SK-N-SH (cell line): ENCODE data around the gene CDKN2B-AS1.

Source experiments
- CTCF ChIP-seq: fragments of 200-600 bp; sonication (generic); IDR thresholded peaks from 2 replicates; pipeline ENCODE4 v1.6.1; 2017; ENCODE audit warnings: antibody characterized with exemption, mild to moderate bottlenecking, moderate library complexity
- EP300 ChIP-seq, 2 experiments: IDR thresholded peaks; 2 replicates each; pipeline versions ENCODE4 v1.4.0 to v1.6.1; 2012; ENCODE audit warnings: borderline replicate concordance in 1 of 2, low read depth in 1 of 2, low read length in 1 of 2
- EZH2phosphoT487 ChIP-seq: fragments of 200-600 bp; sonication (generic); IDR thresholded peaks from 2 replicates; pipeline ENCODE4 v1.6.1; 2017; ENCODE audit warnings: low read depth, mixed run types, mild to moderate bottlenecking, antibody characterized with exemption, moderate library complexity, borderline replicate concordance
- FOSL2 ChIP-seq: IDR thresholded peaks from 2 replicates; pipeline ENCODE4 v1.4.0; 2012; ENCODE audit warnings: low read depth, mild to moderate bottlenecking, moderate library complexity, borderline replicate concordance
- FOXM1 ChIP-seq: IDR thresholded peaks from 2 replicates; pipeline ENCODE4 v1.4.0; 2012; ENCODE audit warnings: low read depth, mild to moderate bottlenecking
- GATA2 ChIP-seq: sonication (generic); formaldehyde crosslinking; IDR thresholded peaks from 2 replicates; pipeline ENCODE4 v1.5.0; 2020; ENCODE audit warnings: mild to moderate bottlenecking, missing genetic modification reagents
- JUND ChIP-seq: IDR thresholded peaks from 2 replicates; pipeline ENCODE4 v1.4.0; 2012
- MAX ChIP-seq: IDR thresholded peaks from 2 replicates; pipeline ENCODE4 v1.4.0; 2012; ENCODE audit warnings: low read depth
- MXI1 ChIP-seq: IDR thresholded peaks from 2 replicates; pipeline ENCODE4 v1.6.1; 2012; ENCODE audit warnings: mild to moderate bottlenecking, low read depth, low read length, improper control_type of control experiment
- POLR2AphosphoS5 ChIP-seq: IDR thresholded peaks from 2 replicates; pipeline ENCODE4 v1.6.1; 2012; ENCODE audit warnings: low read depth, low read length
- REST ChIP-seq: IDR thresholded peaks from 2 replicates; pipeline ENCODE4 v1.6.1; 2012; ENCODE audit warnings: mild to moderate bottlenecking, low read depth, low read length, moderate library complexity
- USF1 ChIP-seq: IDR thresholded peaks from 2 replicates; pipeline ENCODE4 v1.4.0; 2012; ENCODE audit warnings: low read depth, borderline replicate concordance
- YY1 ChIP-seq: IDR thresholded peaks from 2 replicates; pipeline ENCODE4 v1.4.0; 2012; ENCODE audit warnings: low read depth, mild to moderate bottlenecking

- TF ChIP-seq REST (no peak), FOXM1 (no peak), MAX (no peak), EP300 (IDR thresholded peaks at IDR 0.05; ENCODE audit: borderline replicate concordance in 1 of 2, low read depth in 1 of 2, low read length in 1 of 2) (no peak), EZH2phosphoT487 (no peak), CTCF (no peak), FOSL2 (no peak), POLR2AphosphoS5 (no peak), MXI1 (no peak), JUND (no peak), YY1 (no peak), GATA2 (CRISPR knock-in tag) (no peak), USF1 (no peak)
Measured at GRCh38 chr9:22148876-22149637, 154.5 kb downstream of the CDKN2B-AS1 start.
